OCI-LY3 (cell line): ENCODE results near the gene AP2A2.

Experiments used
- CTCF ChIP-seq: fragments of 200-600, 300-600 bp; sonication (generic); IDR thresholded peaks from 2 replicates; pipeline ENCODE4 v1.5.1; 2014; ENCODE audit warnings: antibody characterized with exemption, low read length, low read depth
- EZH2phosphoT487 ChIP-seq: fragments of 200-600 bp; shearing (Covaris generic); IDR thresholded peaks from 2 replicates; pipeline ENCODE4 v1.6.1; 2018; ENCODE audit warnings: antibody characterized with exemption, mixed run types, low read depth

GRCh38 chr11:959027-959426 lies 33.4 kb downstream of the AP2A2 start:
- TF ChIP-seq CTCF = no peak
- no peak for TF ChIP-seq EZH2phosphoT487
